GM12878 (cell line): ENCODE data around the gene NPC2. TPM values are rescaled to one million over a fixed set of nuclear protein-coding genes. Genes with fewer than 3 reads are reported as not detected.
"Not testable (repeated sequence)": the region's sequence is repeated elsewhere in the genome, so short reads cannot be mapped to it uniquely, and the experiment has no call there.

Experiments
- ATAC-seq: fragments of 200-7000 bp; cut with Tn5 transposase; 3 replicates; pipeline ENCODE4 v1.9.1; 2020; ENCODE audit warnings: mild to moderate bottlenecking, moderate library complexity
- BruUV-seq: library from RNA; stranded (reverse); fragments of 400-500 nt; replicated peaks from 2 replicates; lab custom pipeline; 2021; lab: Mats Ljungman, UMichigan
- CTCF ChIA-PET: fragments of 300-600 bp; sonication (Branson Sonifier 250); formaldehyde crosslinking; extraction: SDS; loops from one replicate; lab custom pipeline; 2021; ENCODE audit warnings: inconsistent platforms; lab: Yijun Ruan, JAX
- POLR2A ChIA-PET: fragments of 350-600 bp; formaldehyde crosslinking; extraction: SDS; loops from one replicate; lab custom pipeline; 2021; ENCODE audit warnings: inconsistent platforms; lab: Charles Lee
- RAD21 ChIA-PET: fragments of 300-600 bp; sonication (Branson Sonifier 250); formaldehyde crosslinking; loops from one replicate; lab custom pipeline; 2023; ENCODE audit warnings: antibody characterized with exemption; ENCODE audit not compliant: unreplicated experiment; lab: Charles Lee
- SMC1A ChIA-PET: fragments of 300-600 bp; sonication (Branson Sonifier 250); formaldehyde crosslinking; loops from one replicate; lab custom pipeline; 2023; ENCODE audit not compliant: unreplicated experiment, uncharacterized antibody; lab: Charles Lee
- DNase-seq: peaks from one replicate; pipeline ENCODE4 v3.0.0-alpha.2; 2011; ENCODE audit warnings: low read depth, low spot score
- FAIRE-seq: peaks from 3 replicates; lab custom pipeline; 2011; peaks lifted over from hg19 to GRCh38; lab: Jason Lieb, UNC
- H2AFZ ChIP-seq: 2 replicates; pipeline ENCODE4 v1.6.0; 2011; ENCODE audit warnings: low read depth, low read length, control low read depth; ENCODE audit not compliant: control insufficient read depth
- H3K27ac ChIP-seq: 2 replicates; pipeline ENCODE4 v1.5.1; 2011; ENCODE audit warnings: control low read depth; ENCODE audit not compliant: control insufficient read depth, insufficient read depth
- H3K27me3 ChIP-seq, 2 experiments: replicated peaks in 1 of 2; 2 replicates each; pipeline versions ENCODE4 v1.6.0 to v1.6.1; 2011; ENCODE audit warnings: low read length in 1 of 2; ENCODE audit not compliant: control insufficient read depth in 2 of 2, insufficient read depth in 2 of 2
- H3K36me3 ChIP-seq, 2 experiments: 2 replicates each; pipeline ENCODE4 v1.5.1; 2011; ENCODE audit warnings: low read length in 1 of 2; ENCODE audit not compliant: control insufficient read depth in 2 of 2, insufficient read depth in 2 of 2
- H3K4me1 ChIP-seq: 2 replicates; pipeline ENCODE4 v1.6.1; 2011; ENCODE audit warnings: mild to moderate bottlenecking, low read length, moderate library complexity, mixed read lengths; ENCODE audit not compliant: control insufficient read depth, insufficient read depth
- H3K4me2 ChIP-seq: 2 replicates; pipeline ENCODE4 v1.6.0; 2011; ENCODE audit warnings: control low read depth; ENCODE audit not compliant: control insufficient read depth, insufficient read depth
- H3K4me3 ChIP-seq: fragments of 200-600 bp; sonication (generic); 2 replicates; pipeline ENCODE4 v1.5.1; 2016
- H3K79me2 ChIP-seq: 2 replicates; pipeline ENCODE4 v1.6.0; 2011; ENCODE audit warnings: low read length; ENCODE audit not compliant: control insufficient read depth, insufficient read depth
- H3K9ac ChIP-seq: 2 replicates; pipeline ENCODE4 v1.8.0; 2011; ENCODE audit warnings: low read length, control low read depth, mixed read lengths; ENCODE audit not compliant: control insufficient read depth, insufficient read depth
- H3K9me3 ChIP-seq: replicated peaks from 3 replicates; pipeline ENCODE4 v1.5.1; 2011; ENCODE audit warnings: mild to moderate bottlenecking, low read length; ENCODE audit not compliant: control insufficient read depth, insufficient read depth
- H4K20me1 ChIP-seq: 2 replicates; pipeline ENCODE4 v1.6.0; 2011; ENCODE audit not compliant: control insufficient read depth, insufficient read depth
- ATF7 ChIP-seq: fragments of 450-650 bp; IDR thresholded peaks from 2 replicates; pipeline ENCODE4 v1.6.1; 2016; ENCODE audit warnings: low read depth, mild to moderate bottlenecking
- IKZF1 ChIP-seq: fragments of 450-650 bp; conservative IDR thresholded peaks from 2 replicates; pipeline ENCODE4 v1.6.1; 2017; ENCODE audit warnings: antibody characterized with exemption, mild to moderate bottlenecking
- JUNB ChIP-seq: IDR thresholded peaks from 2 replicates; pipeline ENCODE4 v1.6.1; 2016; ENCODE audit warnings: antibody characterized with exemption, mild to moderate bottlenecking
- MEF2A ChIP-seq: IDR thresholded peaks from 2 replicates; pipeline ENCODE4 v1.6.1; 2011; ENCODE audit warnings: low read depth, mild to moderate bottlenecking, low read length, moderate library complexity; ENCODE audit not compliant: insufficient read depth
- MTA3 ChIP-seq: IDR thresholded peaks from 2 replicates; pipeline ENCODE4 v1.6.1; 2012; ENCODE audit warnings: low read length, inconsistent platforms, borderline replicate concordance
- PML ChIP-seq: IDR thresholded peaks from 2 replicates; pipeline ENCODE4 v1.6.1; 2012; ENCODE audit warnings: low read length, inconsistent platforms
- RB1 ChIP-seq: fragments of 450-650 bp; formaldehyde crosslinking; IDR thresholded peaks from 2 replicates; pipeline ENCODE4 v1.6.1; 2017; ENCODE audit warnings: mild to moderate bottlenecking, borderline replicate concordance
- RCOR1 ChIP-seq: conservative IDR thresholded peaks from 2 replicates; pipeline ENCODE4 v1.6.1; 2012; ENCODE audit warnings: low read depth, low read length, improper control_type of control experiment
- ZSCAN29 ChIP-seq: fragments of 450-650 bp; IDR thresholded peaks from 2 replicates; pipeline ENCODE4 v1.6.1; 2017; ENCODE audit warnings: mild to moderate bottlenecking, moderate library complexity
- WGBS: methylation state at CpG from one replicate; pipeline ENCODE4 v1.1.6; 2016; ENCODE audit warnings: low lambda C conversion rate; ENCODE audit not compliant: insufficient replicate concordance, insufficient coverage; ENCODE audit errors: missing lambda C conversion rate; 5-methylcytosine and 5-hydroxymethylcytosine counted together
- in situ Hi-C: fragments of 300-500 bp; cut with MboI; formaldehyde crosslinking; loops from 9 replicates; pipeline ENCODE4 v1.14.3; 2018; ENCODE audit warnings: mixed read lengths
- intact Hi-C: fragments of 100-400 bp; cut with micrococcal nuclease; formaldehyde crosslinking; loops from one replicate; pipeline ENCODE4 v1.14.2; 2022; ENCODE audit not compliant: unreplicated experiment
- polyA plus RNA-seq, 11 experiments: library from polyadenylated mRNA; depleted of rRNA in 4 of 11; unstranded in 6 of 11; stranded (reverse) in 5 of 11; fragments of >200 nt; fragmentation: Nextera tagmentation in 4 of 11; fragmentation: Illumina TruSeq in 1 of 11; extraction: Ambion mirVana in 4 of 11; extraction: Trizol in 1 of 11; gene quantifications; 1 replicate in 1 of 11; 2 replicates in 10 of 11; pipeline versions ENCODE4 v1.2.1 to v1.2.3, GENCODE V29; 2011 to 2016; ENCODE audit warnings: inconsistent platforms in 2 of 11, missing spikeins in 2 of 11, low read depth in 1 of 11
- total RNA-seq, 4 experiments: library from RNA; depleted of rRNA in 3 of 4; stranded (reverse); fragments of >200 nt in 3 of 4; fragmentation: Illumina TruSeq in 1 of 4; extraction: Trizol in 1 of 4; gene quantifications; 2 replicates each; pipeline versions ENCODE4 v1.2.1 to v1.2.3, GENCODE V29; 2013 to 2021
- TF ChIP-seq, protein P1 (sequence below): fragments of 450-650 bp; IDR thresholded peaks from 2 replicates; pipeline ENCODE4 v1.6.1; 2017; ENCODE audit warnings: borderline replicate concordance

Gene NPC2
- total and polyA plus RNA-seq, 10 of the 15 experiments (the other 5 are each of a cell fraction or from before 2014, with no cell fraction given): 29.5 to 109 (median 59.1) TPM

DNA sequence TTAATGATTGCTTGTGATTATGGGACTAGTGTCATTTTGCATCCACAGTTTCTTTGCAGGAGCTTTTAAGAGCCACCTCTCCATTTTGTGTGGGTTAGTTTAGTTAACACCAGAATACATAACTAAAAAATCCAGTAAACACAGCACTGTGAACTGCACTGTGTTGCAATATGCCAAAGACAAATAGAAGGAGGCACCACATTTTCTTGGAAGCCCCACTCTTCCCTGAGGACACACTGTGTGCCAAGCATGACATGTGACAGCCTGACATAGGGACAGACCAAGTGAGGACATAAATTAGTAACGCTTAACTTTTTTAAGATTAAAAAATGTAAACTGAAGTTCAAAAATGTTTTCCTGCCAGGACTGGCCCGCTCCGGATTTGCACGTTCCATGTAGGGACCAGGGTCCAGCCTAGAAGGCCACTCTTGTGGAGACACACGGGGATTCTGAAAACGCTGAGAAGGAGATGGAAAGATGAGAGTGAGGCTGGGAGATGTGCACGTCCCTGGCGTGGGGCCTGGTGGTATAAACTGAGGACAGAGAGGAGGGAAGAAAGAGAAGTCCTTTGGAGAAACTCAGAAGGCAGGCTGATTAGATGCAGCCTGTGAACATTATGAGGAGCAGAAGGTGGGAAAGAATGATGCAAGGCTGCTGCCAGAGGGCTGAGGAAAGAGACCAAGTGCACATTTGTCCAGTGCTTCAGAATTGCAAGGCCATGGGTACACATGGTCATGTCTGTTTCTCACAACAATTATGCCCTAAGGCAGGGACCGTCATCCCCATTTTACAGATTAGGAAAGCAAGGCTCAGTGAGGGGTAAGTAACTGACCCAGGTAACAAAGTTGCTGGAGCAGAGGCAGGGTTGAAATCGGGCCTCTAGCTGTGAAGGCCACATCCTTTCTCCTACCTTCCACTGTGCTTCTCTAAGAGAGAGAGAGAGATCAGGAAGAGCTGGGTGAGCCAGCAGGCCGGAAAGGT lies 45.6 kb upstream of the NPC2 start:
- WGBS: 33% methylated on average over 11 of the region's 11 CpGs
- ATAC-seq (no peak), FAIRE-seq (no peak)
- H3K4me2 ChIP-seq: no peak overlapping the region
- in situ Hi-C loops: no loop called here
- intact Hi-C loops: loop anchor here (5.0 kb wide), 1 partner anchor 176 kb away; no protein-coding TSS in a partner anchor
- BruUV-seq: no TSS peak
- H3K79me2 ChIP-seq: no peaks in the 10 kb centered on the region
- RAD21 ChIA-PET: no interaction called here
- H3K36me3 ChIP-seq: no peaks in the 10 kb centered on the region
- H3K27ac ChIP-seq: no peak overlapping the region
- no peaks in the 10 kb centered on the region for H4K20me1 ChIP-seq
- H3K27me3 ChIP-seq: peaks cover 2% of the 10 kb centered on the region in 2 experiments; a peak in 3 of 4 replicates
- no peak overlapping the region for H3K9ac ChIP-seq
- no peak overlapping the region for H3K4me3 ChIP-seq
- TF ChIP-seq ATF7 (no peak), MTA3 (no peak), RCOR1 (no peak), IKZF1 (no peak), MEF2A (no peak), RB1 (no peak), JUNB (no peak), ZSCAN29 (no peak), PML (no peak)
- TF ChIP-seq, protein P1, sequence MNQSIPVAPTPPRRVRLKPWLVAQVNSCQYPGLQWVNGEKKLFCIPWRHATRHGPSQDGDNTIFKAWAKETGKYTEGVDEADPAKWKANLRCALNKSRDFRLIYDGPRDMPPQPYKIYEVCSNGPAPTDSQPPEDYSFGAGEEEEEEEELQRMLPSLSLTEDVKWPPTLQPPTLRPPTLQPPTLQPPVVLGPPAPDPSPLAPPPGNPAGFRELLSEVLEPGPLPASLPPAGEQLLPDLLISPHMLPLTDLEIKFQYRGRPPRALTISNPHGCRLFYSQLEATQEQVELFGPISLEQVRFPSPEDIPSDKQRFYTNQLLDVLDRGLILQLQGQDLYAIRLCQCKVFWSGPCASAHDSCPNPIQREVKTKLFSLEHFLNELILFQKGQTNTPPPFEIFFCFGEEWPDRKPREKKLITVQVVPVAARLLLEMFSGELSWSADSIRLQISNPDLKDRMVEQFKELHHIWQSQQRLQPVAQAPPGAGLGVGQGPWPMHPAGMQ: no peak
- TF ChIP-seq, all 136 proteins: peak for 0
- Histone ChIP-seq H3K4me1 (no peaks in the 10 kb centered on the region), H3K9me3 (no peaks in the 10 kb centered on the region), H2AFZ (no peak overlapping the region)
- SMC1A ChIA-PET: interaction anchor here (1.0 kb wide), 1 partner anchor 188 kb away, joined by 3 read pairs; no protein-coding TSS in a partner anchor
- POLR2A ChIA-PET: no interaction called here
- CTCF ChIA-PET: interaction anchor here (0.7 to 2.0 kb wide), 2 partner anchors 33 to 70 kb away, joined by 4 to 5 read pairs; no protein-coding TSS in a partner anchor
- DNase-seq: no peak

DNA sequence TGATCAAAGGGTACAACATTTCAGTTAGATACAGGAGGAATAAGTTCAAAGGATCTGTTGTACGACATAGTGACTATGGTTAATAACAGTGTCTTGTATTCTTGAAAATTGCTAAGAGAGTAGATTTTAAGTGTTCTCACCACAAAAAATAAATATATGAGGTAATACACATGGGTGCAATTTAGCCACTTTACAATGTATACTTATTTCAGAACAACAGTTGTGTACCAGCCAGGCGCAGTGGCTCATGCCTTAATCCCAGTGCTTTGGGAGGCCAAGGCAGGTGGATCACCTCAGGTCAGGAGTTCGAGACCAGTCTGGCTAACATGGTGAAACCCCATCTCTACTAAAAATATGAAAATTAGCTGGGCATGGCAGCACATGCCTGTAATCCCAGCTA lies 43.2 kb upstream of the NPC2 start:
- POLR2A ChIA-PET, H4K20me1 ChIP-seq, H3K79me2 ChIP-seq, H3K9ac ChIP-seq, BruUV-seq, H3K4me2 ChIP-seq, H3K27ac ChIP-seq, in situ Hi-C loops, RAD21 ChIA-PET, DNase-seq, SMC1A ChIA-PET, H2AFZ ChIP-seq, H3K27me3 ChIP-seq, H3K4me3 ChIP-seq, H3K4me1 ChIP-seq, ATAC-seq, H3K9me3 ChIP-seq, FAIRE-seq, CTCF ChIA-PET, H3K36me3 ChIP-seq: not testable (repeated sequence)
- intact Hi-C loops: loop anchor here (5.0 kb wide), 1 partner anchor 174 kb away; no protein-coding TSS in a partner anchor
- WGBS: 56% methylated on average over 3 of the region's 3 CpGs
